Fibroblast of lung (primary cell): ENCODE data around the gene WNK2. TPM values are rescaled to one million over a fixed set of nuclear protein-coding genes. Genes with fewer than 3 reads are reported as not detected.

Experiments
- DNase-seq, 2 donors: peaks; one replicate each; pipeline versions ENCODE4 v3.0.0 to v3.0.0-alpha.2; 2010; ENCODE audit warnings: low read depth in 2 of 2
- H2AFZ ChIP-seq: 2 replicates; pipeline ENCODE4 v1.5.1; 2012; ENCODE audit warnings: low read length, control low read depth, inconsistent platforms
- H3K27ac ChIP-seq: 2 replicates; pipeline ENCODE4 v1.5.1; 2011; ENCODE audit warnings: low read length, control low read depth; ENCODE audit not compliant: insufficient read depth
- H3K27me3 ChIP-seq: 2 replicates; pipeline ENCODE4 v1.5.1; 2011; ENCODE audit warnings: mild to moderate bottlenecking, low read length; ENCODE audit not compliant: control insufficient read depth, insufficient read depth
- H3K36me3 ChIP-seq: 2 replicates; pipeline ENCODE4 v1.5.1; 2011; ENCODE audit warnings: low read length; ENCODE audit not compliant: control insufficient read depth, insufficient read depth
- H3K4me1 ChIP-seq: 2 replicates; pipeline ENCODE4 v1.5.1; 2011; ENCODE audit warnings: low read length; ENCODE audit not compliant: control insufficient read depth, insufficient read depth; ENCODE audit errors: extremely low read depth
- H3K4me2 ChIP-seq: 2 replicates; pipeline ENCODE4 v1.5.1; 2011; ENCODE audit warnings: low read length, control low read depth; ENCODE audit not compliant: insufficient read depth; ENCODE audit errors: extremely low read depth
- H3K4me3 ChIP-seq, 4 experiments: fragments of 200-600 bp in 1 of 4; sonication (generic) in 1 of 4; replicated peaks in 1 of 4; 2 replicates each; pipeline ENCODE4 v1.5.1; 2011 to 2016; ENCODE audit warnings: low read length in 4 of 4, low read depth in 3 of 4, mild to moderate bottlenecking in 3 of 4, control low read depth in 2 of 4, inconsistent platforms in 1 of 4, mixed read lengths in 1 of 4; ENCODE audit not compliant: insufficient read depth in 1 of 4; ENCODE audit errors: control extremely low read depth in 1 of 4
- H3K79me2 ChIP-seq: 2 replicates; pipeline ENCODE4 v1.5.1; 2012; ENCODE audit warnings: mild to moderate bottlenecking, low read length, inconsistent platforms; ENCODE audit not compliant: control insufficient read depth, insufficient read depth
- H3K9ac ChIP-seq: 2 replicates; pipeline ENCODE4 v1.5.1; 2011; ENCODE audit warnings: mild to moderate bottlenecking, low read length, control low read depth; ENCODE audit not compliant: insufficient read depth
- H3K9me3 ChIP-seq: 2 replicates; pipeline ENCODE4 v1.5.1; 2012; ENCODE audit warnings: low read depth, low read length; ENCODE audit not compliant: control insufficient read depth, insufficient read depth
- H4K20me1 ChIP-seq: 2 replicates; pipeline ENCODE4 v1.5.1; 2011; ENCODE audit warnings: low read length; ENCODE audit not compliant: control insufficient read depth, insufficient read depth; ENCODE audit errors: extremely low read depth
- EZH2 ChIP-seq: IDR thresholded peaks from 2 replicates; pipeline ENCODE4 v1.5.1; 2012; ENCODE audit warnings: low read length, control low read depth, mild to moderate bottlenecking; ENCODE audit errors: missing control alignments
- polyA plus RNA-seq, 2 donors: library from polyadenylated mRNA; depleted of rRNA in 1 of 2; stranded (reverse) in 1 of 2; unstranded in 1 of 2; fragments of >200 nt; gene quantifications; 2 replicates each; pipeline ENCODE4 v1.2.1, GENCODE V29; 2011 to 2012; ENCODE audit warnings: missing spikeins in 1 of 2
- total RNA-seq: library from RNA; depleted of rRNA; stranded (reverse); fragments of >200 nt; gene quantifications from 2 replicates; pipeline ENCODE4 v1.2.1, GENCODE V29; 2014
- TF ChIP-seq, protein P1 (sequence below), 2 donors: IDR thresholded peaks in 1 of 2; conservative IDR thresholded peaks in 1 of 2; 1 replicate in 1 of 2; 2 replicates in 1 of 2; pipeline ENCODE4 v1.5.1; 2011 to 2012; ENCODE audit warnings: low read length in 2 of 2, control low read depth in 1 of 2, inconsistent platforms in 1 of 2, low read depth in 1 of 2, mild to moderate bottlenecking in 1 of 2

The WNK2 gene
- total and polyA plus RNA-seq, 2 donors (not counting 1 experiment from before 2014, with no cell fraction given), result not detected

DNA sequence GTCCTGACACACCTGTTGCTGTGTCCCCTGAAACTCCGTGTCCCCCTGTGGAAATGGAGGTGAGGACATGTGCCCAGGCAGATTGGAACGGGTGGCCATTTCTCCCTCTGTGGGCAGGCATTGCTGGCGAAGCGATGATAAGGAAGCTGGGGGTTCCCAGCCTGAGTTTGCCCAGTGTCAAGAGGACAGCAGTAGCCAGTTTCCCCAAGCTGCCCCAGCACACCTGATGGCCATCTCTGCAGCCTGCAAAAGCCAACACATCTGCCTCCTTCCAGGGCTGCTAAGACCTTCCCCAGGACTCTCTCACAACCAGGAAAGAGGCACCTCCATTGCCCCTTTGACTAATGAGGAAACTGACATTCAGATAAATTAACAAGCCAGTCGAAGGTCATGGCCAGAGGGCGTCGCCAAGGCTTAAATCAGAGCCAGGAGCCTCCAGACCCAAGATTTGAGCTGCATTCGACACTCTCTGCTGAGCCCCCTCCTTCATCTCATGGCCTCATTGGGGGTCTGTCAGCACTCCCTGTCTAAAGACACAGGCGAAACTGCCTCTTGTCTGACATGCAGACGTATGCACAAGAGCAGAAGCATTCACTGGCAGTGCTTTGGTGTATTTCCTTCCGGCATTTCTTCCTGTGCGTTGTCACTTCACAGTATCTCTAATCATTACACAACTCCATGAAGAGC lies 10.4 kb upstream of the WNK2 start:
- TF ChIP-seq EZH2, result no peak
- TF ChIP-seq, protein P1, sequence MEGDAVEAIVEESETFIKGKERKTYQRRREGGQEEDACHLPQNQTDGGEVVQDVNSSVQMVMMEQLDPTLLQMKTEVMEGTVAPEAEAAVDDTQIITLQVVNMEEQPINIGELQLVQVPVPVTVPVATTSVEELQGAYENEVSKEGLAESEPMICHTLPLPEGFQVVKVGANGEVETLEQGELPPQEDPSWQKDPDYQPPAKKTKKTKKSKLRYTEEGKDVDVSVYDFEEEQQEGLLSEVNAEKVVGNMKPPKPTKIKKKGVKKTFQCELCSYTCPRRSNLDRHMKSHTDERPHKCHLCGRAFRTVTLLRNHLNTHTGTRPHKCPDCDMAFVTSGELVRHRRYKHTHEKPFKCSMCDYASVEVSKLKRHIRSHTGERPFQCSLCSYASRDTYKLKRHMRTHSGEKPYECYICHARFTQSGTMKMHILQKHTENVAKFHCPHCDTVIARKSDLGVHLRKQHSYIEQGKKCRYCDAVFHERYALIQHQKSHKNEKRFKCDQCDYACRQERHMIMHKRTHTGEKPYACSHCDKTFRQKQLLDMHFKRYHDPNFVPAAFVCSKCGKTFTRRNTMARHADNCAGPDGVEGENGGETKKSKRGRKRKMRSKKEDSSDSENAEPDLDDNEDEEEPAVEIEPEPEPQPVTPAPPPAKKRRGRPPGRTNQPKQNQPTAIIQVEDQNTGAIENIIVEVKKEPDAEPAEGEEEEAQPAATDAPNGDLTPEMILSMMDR (conservative IDR thresholded peaks at IDR 0.05 in 1 of 2, IDR thresholded peaks at IDR 0.05 in 1 of 2; ENCODE audit: low read depth in 1 of 2, low read length in 2 of 2), result no peak
- no peaks in the 10 kb centered on the region for H3K4me1 ChIP-seq
- no peaks in the 10 kb centered on the region for H3K9me3 ChIP-seq
- no peak overlapping the region for H3K9ac ChIP-seq
- no peaks in the 10 kb centered on the region for H4K20me1 ChIP-seq
- no peak overlapping the region for H3K4me3 ChIP-seq
- H3K27me3 ChIP-seq, result no peaks in the 10 kb centered on the region
- no peak overlapping the region for H3K4me2 ChIP-seq
- no peaks in the 10 kb centered on the region for H3K79me2 ChIP-seq
- no peak overlapping the region for H3K27ac ChIP-seq
- DNase-seq, result no peak
- no peaks in the 10 kb centered on the region for H3K36me3 ChIP-seq
- no peak overlapping the region for H2AFZ ChIP-seq

DNA sequence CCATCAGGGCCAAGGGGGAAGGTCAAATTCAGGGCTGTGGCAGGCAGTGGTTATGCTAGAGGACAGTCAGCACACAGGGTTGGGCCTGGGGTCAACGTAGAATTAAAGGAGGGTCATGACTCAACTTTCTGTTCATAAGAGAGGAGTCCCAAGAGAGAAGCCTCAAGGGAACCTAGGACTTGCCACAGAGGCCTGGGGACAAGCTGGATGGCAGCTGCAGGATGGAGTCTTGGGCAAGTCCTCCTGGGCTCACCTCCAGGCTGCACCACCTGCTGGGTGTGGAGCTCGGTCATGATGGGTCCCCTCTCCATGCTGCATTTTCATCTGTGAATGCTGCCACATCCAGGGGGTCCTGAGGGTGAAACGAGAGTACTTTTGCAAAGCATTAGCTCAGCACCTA lies 9.0 kb upstream of the WNK2 start:
- no peak for DNase-seq

DNA sequence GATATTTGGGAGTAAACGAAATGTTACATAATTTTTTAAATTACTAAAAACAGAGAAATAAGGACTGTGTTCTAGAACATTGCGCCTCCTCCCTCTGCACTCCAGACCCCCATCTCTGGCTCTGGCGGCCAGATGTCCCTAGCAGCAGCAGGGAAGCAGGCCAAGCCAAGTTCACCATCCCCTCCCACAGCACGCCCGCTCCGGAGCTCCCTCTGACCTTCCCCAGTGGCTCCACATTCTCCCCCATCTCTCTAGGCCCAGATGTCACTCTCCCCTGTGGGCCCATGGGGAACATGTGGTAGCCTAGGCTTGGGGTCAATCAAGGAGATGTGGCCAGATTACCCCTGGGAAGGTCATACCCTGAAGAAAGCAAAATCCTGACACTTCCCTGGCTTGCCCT lies 6.3 kb upstream of the WNK2 start:
- Histone ChIP-seq H3K36me3 (no peaks in the 10 kb centered on the region), H3K79me2 (no peaks in the 10 kb centered on the region), H3K9me3 (no peaks in the 10 kb centered on the region), H3K4me2 (no peak overlapping the region), H4K20me1 (no peaks in the 10 kb centered on the region), H3K27me3 (peaks cover 3% of the 10 kb centered on the region), H3K4me3 (no peak overlapping the region), H2AFZ (no peak overlapping the region), H3K4me1 (no peaks in the 10 kb centered on the region), H3K27ac (no peak overlapping the region), H3K9ac (no peak overlapping the region)
- TF ChIP-seq, protein P1 (conservative IDR thresholded peaks at IDR 0.05 in 1 of 2, IDR thresholded peaks at IDR 0.05 in 1 of 2; ENCODE audit: low read depth in 1 of 2, low read length in 2 of 2), result no peak
- DNase-seq, result no peak

More for the DNA sequence above, 9.0 kb upstream of the WNK2 start:
- Histone ChIP-seq H2AFZ (no peak overlapping the region), H3K9ac (no peak overlapping the region), H3K9me3 (no peaks in the 10 kb centered on the region), H3K4me1 (no peaks in the 10 kb centered on the region), H3K36me3 (no peaks in the 10 kb centered on the region), H3K4me3 (no peak overlapping the region), H3K79me2 (no peaks in the 10 kb centered on the region), H3K27ac (no peak overlapping the region), H3K4me2 (no peak overlapping the region), H4K20me1 (no peaks in the 10 kb centered on the region), H3K27me3 (no peaks in the 10 kb centered on the region)
- TF ChIP-seq, protein P1 (conservative IDR thresholded peaks at IDR 0.05 in 1 of 2, IDR thresholded peaks at IDR 0.05 in 1 of 2; ENCODE audit: low read depth in 1 of 2, low read length in 2 of 2), result no peak
- TF ChIP-seq EZH2, result no peak
